GM23338 (cell line): ENCODE data around the gene PSEN2.

ENCODE experiments used
- CREB1 ChIP-seq: fragments of 250-450 bp; sonication (Bioruptor Pico); IDR thresholded peaks from 2 replicates; pipeline ENCODE4 v1.5.0; 2020; ENCODE audit warnings: low read depth, mild to moderate bottlenecking, moderate library complexity
- EZH2 ChIP-seq: fragments of 200-600 bp; sonication (generic); IDR thresholded peaks from one replicate; pipeline ENCODE4 v1.8.0; 2017; ENCODE audit warnings: antibody characterized with exemption, mild to moderate bottlenecking, low read depth; ENCODE audit not compliant: unreplicated experiment
- EZH2phosphoT487 ChIP-seq: fragments of 200-600 bp; sonication (generic); IDR thresholded peaks from one replicate; pipeline ENCODE4 v1.8.1; 2018; ENCODE audit warnings: antibody characterized with exemption; ENCODE audit not compliant: unreplicated experiment
- JUNB ChIP-seq: IDR thresholded peaks from one replicate; pipeline ENCODE4 v1.6.1; 2016; ENCODE audit warnings: antibody characterized with exemption; ENCODE audit not compliant: unreplicated experiment
- NANOG ChIP-seq: IDR thresholded peaks from 2 replicates; pipeline ENCODE4 v1.6.1; 2016; ENCODE audit warnings: antibody characterized with exemption, borderline replicate concordance
- POLR2AphosphoS5 ChIP-seq: IDR thresholded peaks from 2 replicates; pipeline ENCODE4 v1.6.1; 2016; ENCODE audit warnings: antibody characterized with exemption, low read depth
- STAT1 ChIP-seq: IDR thresholded peaks from one replicate; pipeline ENCODE4 v1.6.1; 2016; ENCODE audit warnings: antibody characterized with exemption; ENCODE audit not compliant: unreplicated experiment
- ZNF331 ChIP-seq: fragments of 250-450 bp; sonication (Bioruptor Pico); IDR thresholded peaks from 2 replicates; pipeline ENCODE4 v1.5.0; 2020; ENCODE audit warnings: low read depth, mild to moderate bottlenecking, moderate library complexity
- TF ChIP-seq, protein P1 (sequence below): IDR thresholded peaks from one replicate; pipeline ENCODE4 v1.6.1; 2018; ENCODE audit warnings: antibody characterized with exemption; ENCODE audit not compliant: unreplicated experiment
- TF ChIP-seq, protein P2 (sequence below), 2 experiments: fragments of 200-600 bp in 1 of 2; sonication (generic) in 1 of 2; conservative IDR thresholded peaks; 2 replicates each; pipeline versions ENCODE4 v1.5.1 to v1.6.1; 2016 to 2017; ENCODE audit warnings: antibody characterized with exemption in 2 of 2, low read depth in 2 of 2, mild to moderate bottlenecking in 2 of 2, moderate library complexity in 1 of 2

- TF ChIP-seq, protein P1, sequence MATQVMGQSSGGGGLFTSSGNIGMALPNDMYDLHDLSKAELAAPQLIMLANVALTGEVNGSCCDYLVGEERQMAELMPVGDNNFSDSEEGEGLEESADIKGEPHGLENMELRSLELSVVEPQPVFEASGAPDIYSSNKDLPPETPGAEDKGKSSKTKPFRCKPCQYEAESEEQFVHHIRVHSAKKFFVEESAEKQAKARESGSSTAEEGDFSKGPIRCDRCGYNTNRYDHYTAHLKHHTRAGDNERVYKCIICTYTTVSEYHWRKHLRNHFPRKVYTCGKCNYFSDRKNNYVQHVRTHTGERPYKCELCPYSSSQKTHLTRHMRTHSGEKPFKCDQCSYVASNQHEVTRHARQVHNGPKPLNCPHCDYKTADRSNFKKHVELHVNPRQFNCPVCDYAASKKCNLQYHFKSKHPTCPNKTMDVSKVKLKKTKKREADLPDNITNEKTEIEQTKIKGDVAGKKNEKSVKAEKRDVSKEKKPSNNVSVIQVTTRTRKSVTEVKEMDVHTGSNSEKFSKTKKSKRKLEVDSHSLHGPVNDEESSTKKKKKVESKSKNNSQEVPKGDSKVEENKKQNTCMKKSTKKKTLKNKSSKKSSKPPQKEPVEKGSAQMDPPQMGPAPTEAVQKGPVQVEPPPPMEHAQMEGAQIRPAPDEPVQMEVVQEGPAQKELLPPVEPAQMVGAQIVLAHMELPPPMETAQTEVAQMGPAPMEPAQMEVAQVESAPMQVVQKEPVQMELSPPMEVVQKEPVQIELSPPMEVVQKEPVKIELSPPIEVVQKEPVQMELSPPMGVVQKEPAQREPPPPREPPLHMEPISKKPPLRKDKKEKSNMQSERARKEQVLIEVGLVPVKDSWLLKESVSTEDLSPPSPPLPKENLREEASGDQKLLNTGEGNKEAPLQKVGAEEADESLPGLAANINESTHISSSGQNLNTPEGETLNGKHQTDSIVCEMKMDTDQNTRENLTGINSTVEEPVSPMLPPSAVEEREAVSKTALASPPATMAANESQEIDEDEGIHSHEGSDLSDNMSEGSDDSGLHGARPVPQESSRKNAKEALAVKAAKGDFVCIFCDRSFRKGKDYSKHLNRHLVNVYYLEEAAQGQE, result no peak
- TF ChIP-seq, protein P2, sequence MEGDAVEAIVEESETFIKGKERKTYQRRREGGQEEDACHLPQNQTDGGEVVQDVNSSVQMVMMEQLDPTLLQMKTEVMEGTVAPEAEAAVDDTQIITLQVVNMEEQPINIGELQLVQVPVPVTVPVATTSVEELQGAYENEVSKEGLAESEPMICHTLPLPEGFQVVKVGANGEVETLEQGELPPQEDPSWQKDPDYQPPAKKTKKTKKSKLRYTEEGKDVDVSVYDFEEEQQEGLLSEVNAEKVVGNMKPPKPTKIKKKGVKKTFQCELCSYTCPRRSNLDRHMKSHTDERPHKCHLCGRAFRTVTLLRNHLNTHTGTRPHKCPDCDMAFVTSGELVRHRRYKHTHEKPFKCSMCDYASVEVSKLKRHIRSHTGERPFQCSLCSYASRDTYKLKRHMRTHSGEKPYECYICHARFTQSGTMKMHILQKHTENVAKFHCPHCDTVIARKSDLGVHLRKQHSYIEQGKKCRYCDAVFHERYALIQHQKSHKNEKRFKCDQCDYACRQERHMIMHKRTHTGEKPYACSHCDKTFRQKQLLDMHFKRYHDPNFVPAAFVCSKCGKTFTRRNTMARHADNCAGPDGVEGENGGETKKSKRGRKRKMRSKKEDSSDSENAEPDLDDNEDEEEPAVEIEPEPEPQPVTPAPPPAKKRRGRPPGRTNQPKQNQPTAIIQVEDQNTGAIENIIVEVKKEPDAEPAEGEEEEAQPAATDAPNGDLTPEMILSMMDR (conservative IDR thresholded peaks at IDR 0.05; ENCODE audit: low read depth in 2 of 2), result no peak
- TF ChIP-seq EZH2, result no peak
- TF ChIP-seq POLR2AphosphoS5, result no peak
- no peak for TF ChIP-seq ZNF331 (CRISPR knock-in tag)
- no peak for TF ChIP-seq CREB1
- TF ChIP-seq STAT1, result no peak
- no peak for TF ChIP-seq NANOG
- no peak for TF ChIP-seq JUNB
- TF ChIP-seq EZH2phosphoT487, result no peak
Measured at GRCh38 chr1:226871636-226872327, 1.4 kb downstream of the PSEN2 start.
